Germinal center (tissue), 1 donor: ENCODE data around the gene TST.
"Not testable (repeated sequence)": the region's sequence is repeated elsewhere in the genome, so short reads cannot be mapped to it uniquely, and the experiment has no call there.

Experiments
- DNase-seq: peaks from one replicate; pipeline ENCODE4 v3.0.0; 2012; ENCODE audit warnings: mixed read lengths, low spot score

The TST gene

GRCh38 chr22:37014415-37014806 lies 4.8 kb downstream of the TST start:
- DNase-seq, result no peak

GRCh38 chr22:37012956-37013355 lies 6.3 kb downstream of the TST start:
- DNase-seq, result no peak

- DNase-seq, result no peak
Observed at GRCh38 chr22:37012262-37012904, 6.9 kb downstream of the TST start.

- no peak for DNase-seq
Observed at GRCh38 chr22:37011472-37011871, 7.8 kb downstream of the TST start.

GRCh38 chr22:37010976-37011375 lies 8.3 kb downstream of the TST start:
- no peak for DNase-seq

- DNase-seq, result no peak
Observed at GRCh38 chr22:37010174-37010573, 9.1 kb downstream of the TST start.

- no peak for DNase-seq
Observed at GRCh38 chr22:37009490-37009889, 9.8 kb downstream of the TST start.

GRCh38 chr22:37008365-37008764 lies 10.9 kb downstream of the TST start:
- DNase-seq, result no peak

GRCh38 chr22:37007651-37008050 lies 11.6 kb downstream of the TST start:
- DNase-seq, result no peak

- DNase-seq, result no peak
Observed at GRCh38 chr22:37002633-37003032, 16.6 kb downstream of the TST start.

GRCh38 chr22:37001826-37002225 lies 17.4 kb downstream of the TST start:
- DNase-seq, result no peak

- no peak for DNase-seq
Observed at GRCh38 chr22:37000676-37001534, 18.3 kb downstream of the TST start.

GRCh38 chr22:36999463-36999862 lies 19.8 kb downstream of the TST start:
- no peak for DNase-seq

GRCh38 chr22:36998620-36999351 lies 20.5 kb downstream of the TST start:
- DNase-seq, result no peak

GRCh38 chr22:36997746-36998145 lies 21.5 kb downstream of the TST start:
- DNase-seq, result no peak

- no peak for DNase-seq
Observed at GRCh38 chr22:36991206-36991605, 28.0 kb downstream of the TST start.

- DNase-seq, result no peak
Observed at GRCh38 chr22:36990457-36990856, 28.8 kb downstream of the TST start.

- not testable (repeated sequence) for DNase-seq
Observed at GRCh38 chr22:36989012-36989411, 30.2 kb downstream of the TST start.

- no peak for DNase-seq
Observed at GRCh38 chr22:36988075-36988832, 31.0 kb downstream of the TST start.

- DNase-seq, result peak; percentile 48
Observed at GRCh38 chr22:36986242-36986821, 32.9 kb downstream of the TST start.

- DNase-seq, result no peak
Observed at GRCh38 chr22:36985211-36985889, 33.9 kb downstream of the TST start.
